NCI-H2227 treated with DMSO at 0.1 percent for 48 hours (cell line): ENCODE data around the gene AFG1L.
A peak's percentile ranks its signal among the peaks of the same experiment; 100 is the strongest.
"Not testable (repeated sequence)": the region's sequence is repeated elsewhere in the genome, so short reads cannot be mapped to it uniquely, and the experiment has no call there.

ENCODE experiments used
- DNase-seq: peaks from one replicate; lab custom pipeline; 2025; lab: John Stamatoyannopoulos, UW

AFG1L gene

GRCh38 chr6:108294727-108295625 lies at the start of gene AFG1L:
Gene AFG1L (plus strand): TSS chr6:108295054. CDS start chr6:108295080, 26 bp downstream.
- peak; percentile 74 for DNase-seq

GRCh38 chr6:108245095-108245494 lies 49.8 kb upstream of the AFG1L start:
- not testable (repeated sequence) for DNase-seq

GRCh38 chr6:108247965-108248536 lies 46.8 kb upstream of the AFG1L start:
- no peak for DNase-seq

GRCh38 chr6:108250240-108250866 lies 44.5 kb upstream of the AFG1L start:
- no peak for DNase-seq

- DNase-seq, result no peak
These were observed 43.6 kb upstream of the AFG1L start for GRCh38 chr6:108251252-108251651.

GRCh38 chr6:108252055-108252454 lies 42.8 kb upstream of the AFG1L start:
- no peak for DNase-seq

- DNase-seq, result no peak
These were observed 41.6 kb upstream of the AFG1L start for GRCh38 chr6:108253241-108253640.

GRCh38 chr6:108254433-108255410 lies 40.1 kb upstream of the AFG1L start:
- DNase-seq, result no peak

- DNase-seq, result no peak
These were observed 34.6 kb upstream of the AFG1L start for GRCh38 chr6:108260126-108260808.

GRCh38 chr6:108260809-108261569 lies 33.9 kb upstream of the AFG1L start, which contains the start of gene SNX3:
Gene SNX3 (minus strand): TSS chr6:108261040. CDS start chr6:108260921, 119 bp downstream.
- DNase-seq, result peak; percentile 80

GRCh38 chr6:108263371-108263770 lies 31.5 kb upstream of the AFG1L start:
- no peak for DNase-seq

- no peak for DNase-seq
These were observed 26.0 kb upstream of the AFG1L start for GRCh38 chr6:108268845-108269244.

GRCh38 chr6:108269955-108270354 lies 24.9 kb upstream of the AFG1L start:
- DNase-seq, result not testable (repeated sequence)

- no peak for DNase-seq
These were observed 20.3 kb upstream of the AFG1L start for GRCh38 chr6:108274546-108274945.

- no peak for DNase-seq
These were observed 18.9 kb upstream of the AFG1L start for GRCh38 chr6:108275976-108276375.

- DNase-seq, result no peak
These were observed 17.6 kb upstream of the AFG1L start for GRCh38 chr6:108277295-108277694.

GRCh38 chr6:108277831-108278230 lies 17.0 kb upstream of the AFG1L start:
- no peak for DNase-seq

GRCh38 chr6:108285381-108285780 lies 9.5 kb upstream of the AFG1L start:
- no peak for DNase-seq

- no peak for DNase-seq
These were observed 8.5 kb upstream of the AFG1L start for GRCh38 chr6:108286366-108286765.

GRCh38 chr6:108287373-108287772 lies 7.5 kb upstream of the AFG1L start:
- no peak for DNase-seq
